Kidney capillary endothelial cell (primary cell): Measurements from ENCODE around the gene PEPD.

Experiments used
- DNase-seq: peaks from one replicate; pipeline ENCODE4 v3.0.0-alpha.2; 2018; ENCODE audit warnings: low spot score

Gene PEPD

DNA sequence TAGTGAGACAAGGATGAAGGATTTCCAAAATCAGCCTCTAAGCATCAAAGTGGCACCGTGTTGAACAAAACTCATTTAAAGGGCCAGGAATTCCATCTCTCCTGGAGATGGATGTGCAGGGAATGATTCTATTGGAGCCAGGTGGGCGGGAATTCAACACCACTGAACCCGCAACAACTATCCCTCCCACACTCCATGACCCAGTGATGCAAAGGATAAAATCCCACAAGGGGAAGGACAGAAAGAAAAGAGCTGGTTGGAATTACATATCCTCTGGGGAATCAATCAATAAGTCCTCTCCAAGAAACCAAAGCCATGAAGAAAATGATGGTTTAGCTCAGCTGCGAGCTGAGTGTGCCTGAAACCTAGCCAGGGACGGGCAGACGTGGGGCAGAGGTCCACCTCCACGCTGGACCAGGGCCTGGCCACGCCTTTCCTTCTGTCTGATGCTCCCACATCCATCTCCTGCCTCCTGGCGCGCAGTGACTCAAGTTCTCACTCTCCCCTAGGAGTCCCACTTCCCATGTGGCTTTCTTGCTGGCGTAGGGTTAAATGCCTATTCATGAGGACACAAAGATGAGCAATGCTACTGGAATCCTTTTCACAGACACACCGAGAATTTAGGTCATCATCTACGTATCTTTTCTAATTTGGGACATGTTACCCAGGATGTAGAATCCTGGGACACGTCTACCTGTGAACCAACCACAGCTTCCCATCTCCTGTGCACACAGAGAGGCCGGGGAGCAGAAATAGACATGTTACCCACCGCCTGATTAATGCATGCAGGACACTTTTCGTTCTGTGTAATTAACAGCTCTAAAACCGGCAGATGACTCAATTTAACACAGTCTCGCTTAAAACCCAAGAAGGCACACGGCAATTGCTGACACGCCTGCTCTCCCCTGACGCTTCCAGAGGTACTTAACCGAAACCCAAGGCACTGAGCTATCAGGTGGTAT lies 48.6 kb downstream of the PEPD start:
- peak; percentile 75 for DNase-seq

DNA sequence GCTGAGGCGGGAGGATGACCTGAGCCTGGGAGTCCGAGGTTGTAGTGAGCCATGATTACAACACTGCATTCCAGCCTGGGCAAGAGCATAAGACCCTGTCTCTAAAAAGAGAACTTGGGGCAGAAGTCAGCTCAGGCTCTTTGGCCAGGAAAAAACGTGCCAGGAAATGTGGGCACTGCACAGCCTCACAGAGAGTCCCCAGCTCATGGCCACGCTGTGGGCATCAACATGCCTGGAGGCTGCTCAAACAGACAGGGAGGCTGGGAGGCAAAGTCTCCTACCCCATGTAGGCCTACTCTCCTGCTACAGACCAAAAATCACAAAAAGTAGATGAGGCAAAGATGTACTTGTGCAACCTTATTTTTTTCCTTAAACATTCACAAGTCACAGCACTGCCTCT lies 49.4 kb downstream of the PEPD start:
- no peak for DNase-seq

DNA sequence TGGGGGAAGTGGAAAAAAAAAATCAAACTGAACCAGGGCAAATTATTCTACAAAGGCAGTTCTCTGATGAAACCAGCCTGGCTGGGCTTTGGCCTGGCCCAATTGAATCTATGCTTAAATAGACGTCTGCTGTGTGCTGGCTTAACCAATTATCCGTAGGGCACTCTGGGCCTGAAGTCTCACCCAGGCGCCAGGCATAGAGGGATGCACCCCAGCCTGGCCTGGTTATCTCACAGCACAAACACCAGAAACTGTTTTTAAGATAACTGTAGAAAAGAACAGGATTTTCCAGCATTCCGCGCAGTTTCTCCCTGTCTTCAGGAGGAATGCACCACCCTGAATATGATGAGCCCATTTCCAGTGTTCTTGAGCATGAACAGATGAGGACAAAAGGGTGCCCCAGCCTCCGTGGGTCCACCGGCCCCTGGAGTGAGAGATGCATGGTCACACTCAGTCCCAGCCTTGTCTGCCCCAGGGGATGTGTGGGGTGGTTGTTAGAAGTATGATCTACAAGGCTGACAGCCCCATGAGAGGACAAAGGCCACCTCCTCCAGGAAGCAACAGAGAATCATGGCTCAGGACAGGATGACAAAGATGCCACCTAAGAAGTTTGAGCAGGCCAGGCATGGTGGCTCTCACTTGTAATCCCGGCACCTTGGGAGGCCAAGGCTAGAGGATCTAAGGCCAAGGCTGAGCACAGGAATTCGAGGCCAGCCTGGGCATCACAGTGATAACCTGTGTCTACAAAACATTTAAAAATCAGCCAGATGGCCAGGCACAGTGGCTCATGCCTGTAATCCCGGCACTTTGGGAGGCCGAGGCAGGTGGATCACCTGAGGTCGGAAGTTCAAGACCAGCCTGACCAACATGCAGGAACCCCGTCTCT lies 50.2 kb downstream of the PEPD start:
- DNase-seq, result no peak

DNA sequence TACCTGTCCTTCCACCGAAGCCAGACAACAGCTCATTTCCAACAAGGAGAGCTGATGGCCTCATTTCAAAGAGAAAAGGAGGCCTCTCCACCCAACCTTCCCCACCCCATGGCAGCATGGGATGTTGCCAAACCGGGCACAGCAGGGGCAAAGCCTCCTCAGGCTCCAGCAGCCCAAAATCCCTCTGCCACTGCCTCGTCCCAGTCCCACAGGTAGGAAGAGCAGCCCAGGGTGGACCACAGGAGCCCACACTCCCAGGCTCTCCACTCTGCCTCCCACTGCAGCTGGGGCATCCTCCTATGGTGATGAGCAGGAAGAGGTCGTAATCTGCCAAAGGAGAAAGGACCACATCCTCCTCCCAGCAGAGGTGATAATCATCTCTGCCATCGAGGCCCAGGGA lies 50.9 kb downstream of the PEPD start:
- no peak for DNase-seq

DNA sequence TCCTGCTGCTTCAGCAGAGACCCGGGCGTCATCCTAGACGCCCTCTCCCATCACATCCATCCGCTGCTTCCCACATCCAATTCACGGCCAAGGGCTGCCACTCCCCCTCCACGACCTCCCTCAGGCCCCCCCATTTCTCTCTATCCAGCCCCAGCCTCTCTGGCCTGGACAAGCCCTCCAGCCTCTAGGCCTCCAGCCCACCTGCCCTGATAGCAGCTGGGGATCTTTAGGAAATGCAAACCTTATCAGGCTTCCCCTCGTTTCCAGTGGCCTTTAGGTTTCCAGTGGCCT lies 51.6 kb downstream of the PEPD start:
- no peak for DNase-seq

DNA sequence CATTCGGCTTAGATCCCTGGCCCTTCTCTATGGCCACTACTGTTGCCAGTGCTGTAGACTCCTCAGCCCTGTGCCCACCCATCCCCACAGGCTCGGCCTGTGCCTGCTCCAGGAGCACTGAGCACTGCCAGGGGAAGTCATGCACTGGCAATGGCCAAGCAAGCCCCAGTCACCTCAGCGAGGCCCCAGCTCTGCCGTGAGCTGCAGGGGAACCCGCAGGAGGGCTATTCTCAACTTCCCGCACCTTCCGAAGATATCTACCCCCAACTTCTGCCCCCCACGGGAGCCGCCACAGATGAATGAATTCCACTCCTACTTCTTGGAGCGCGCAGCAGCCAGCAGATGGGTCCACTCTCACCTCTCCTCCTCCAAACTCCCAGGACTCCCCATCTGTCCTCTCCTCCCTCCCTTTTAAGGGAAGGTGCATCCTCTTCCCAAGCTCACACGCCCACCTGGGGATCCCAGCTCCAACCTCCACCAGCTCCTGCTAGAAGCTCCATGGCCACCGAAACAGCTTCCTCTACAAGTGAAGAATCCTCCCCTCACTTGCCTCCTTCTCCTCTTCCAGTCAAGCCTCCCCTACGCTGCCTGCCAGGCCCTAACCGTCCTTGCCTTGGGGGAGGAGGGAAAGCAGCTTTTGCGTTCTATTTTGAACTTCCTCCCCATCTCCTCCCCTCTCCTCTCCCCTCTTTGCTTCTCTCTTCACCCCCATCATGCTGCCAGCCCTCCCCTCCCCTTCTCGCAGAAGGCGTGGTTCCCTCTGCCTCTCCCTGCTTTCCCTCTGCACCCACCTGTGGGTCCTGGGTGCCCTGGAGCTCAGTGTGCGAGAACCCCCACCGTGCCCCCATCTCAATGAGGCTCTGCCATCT lies 52.2 kb downstream of the PEPD start:
- no peak for DNase-seq

DNA sequence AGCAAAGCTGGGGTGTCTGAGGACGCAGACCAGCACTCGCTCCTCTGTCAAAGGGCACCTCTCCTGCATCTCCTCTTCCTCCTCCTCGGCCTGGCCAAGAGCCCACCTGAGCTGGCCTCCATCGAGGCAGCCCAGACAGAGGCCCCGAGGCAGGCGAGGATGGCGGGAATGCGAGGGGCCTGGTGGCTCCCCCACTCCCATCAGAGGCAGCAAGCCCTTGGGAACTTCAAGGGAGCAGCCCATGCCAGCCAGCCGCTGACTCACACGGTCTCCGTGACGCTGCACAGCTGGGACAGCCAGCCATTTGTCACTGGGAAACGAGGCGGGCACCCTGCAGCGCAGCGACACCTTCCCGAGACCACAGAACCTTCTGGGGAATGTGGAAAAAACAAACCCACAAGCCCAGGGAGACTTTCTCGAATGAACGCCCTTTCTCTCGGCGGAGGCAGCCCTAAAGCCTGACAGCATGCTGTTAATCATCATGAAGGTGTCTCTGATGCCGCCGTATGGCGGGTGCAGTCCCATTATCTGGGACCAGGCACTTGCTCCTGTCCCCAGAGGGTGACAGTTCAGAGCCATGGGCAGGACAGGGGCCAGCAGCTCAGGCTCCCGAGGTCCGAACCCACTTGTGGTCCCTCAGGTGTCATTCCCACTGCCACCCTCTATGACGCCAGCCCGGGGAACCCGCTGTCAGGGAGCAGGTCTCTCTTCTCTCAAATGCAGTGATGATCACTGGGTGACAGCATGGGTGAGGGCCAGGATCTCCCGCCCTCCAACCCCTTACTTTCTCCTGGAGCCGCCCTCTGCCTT lies 53.0 kb downstream of the PEPD start:
- DNase-seq, result no peak

DNA sequence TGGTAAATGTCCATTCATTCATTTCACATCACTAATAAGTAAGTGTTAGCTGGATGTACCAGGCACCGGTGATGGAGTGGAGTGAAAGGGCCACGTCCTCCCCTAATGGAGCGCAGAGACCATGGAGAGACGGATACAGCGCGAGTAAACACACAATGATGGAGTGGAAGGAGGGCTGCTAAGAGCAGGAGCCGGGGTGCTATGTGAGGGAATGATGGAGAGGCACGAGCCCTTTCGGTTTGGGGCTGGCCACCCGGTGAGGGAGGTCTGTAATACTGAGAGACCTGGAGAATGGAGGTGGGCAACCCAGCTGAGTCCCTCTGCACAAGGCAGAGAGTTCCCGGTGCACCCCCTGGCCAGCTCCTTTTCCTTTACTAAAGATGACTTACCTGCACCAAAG lies 53.7 kb downstream of the PEPD start:
- DNase-seq, result no peak

DNA sequence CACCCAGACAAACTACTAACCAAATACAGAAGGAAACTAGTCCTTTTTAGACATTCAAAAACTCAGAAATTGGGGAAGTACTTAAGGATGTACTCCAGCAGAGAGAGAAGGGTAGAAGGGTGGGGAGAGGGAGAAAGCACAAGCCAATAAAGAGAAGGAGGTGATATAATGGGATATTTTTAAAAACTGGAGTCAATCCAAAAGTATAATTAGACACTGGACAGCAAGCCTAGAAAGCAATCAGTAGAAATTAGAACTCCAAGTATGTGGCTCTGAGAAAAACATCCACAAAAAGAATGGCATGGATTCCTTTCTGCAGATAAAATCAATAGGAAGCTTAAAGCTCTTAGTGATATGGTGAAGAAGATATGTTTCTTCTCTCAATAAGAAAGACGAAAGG lies 55.8 kb downstream of the PEPD start:
- DNase-seq, result no peak

DNA sequence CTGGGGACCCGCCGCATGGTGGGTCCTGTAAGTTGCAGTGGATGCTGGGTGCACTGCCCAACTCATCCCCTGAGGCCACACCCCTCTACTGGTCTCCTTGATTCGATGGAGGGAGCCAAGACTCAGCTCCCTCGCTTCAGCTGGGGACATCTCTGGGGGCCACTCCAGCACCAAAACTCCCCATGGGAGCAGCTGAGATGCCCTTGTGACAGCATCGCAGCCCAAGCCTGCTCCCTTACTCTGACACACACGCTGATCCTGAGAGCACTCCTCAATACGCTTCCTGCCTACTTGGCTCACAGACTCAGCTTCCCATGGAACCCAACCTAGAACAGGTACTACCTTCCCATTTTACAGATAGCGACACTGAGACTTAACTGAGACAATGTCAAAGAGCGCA lies 56.2 kb downstream of the PEPD start:
- no peak for DNase-seq

DNA sequence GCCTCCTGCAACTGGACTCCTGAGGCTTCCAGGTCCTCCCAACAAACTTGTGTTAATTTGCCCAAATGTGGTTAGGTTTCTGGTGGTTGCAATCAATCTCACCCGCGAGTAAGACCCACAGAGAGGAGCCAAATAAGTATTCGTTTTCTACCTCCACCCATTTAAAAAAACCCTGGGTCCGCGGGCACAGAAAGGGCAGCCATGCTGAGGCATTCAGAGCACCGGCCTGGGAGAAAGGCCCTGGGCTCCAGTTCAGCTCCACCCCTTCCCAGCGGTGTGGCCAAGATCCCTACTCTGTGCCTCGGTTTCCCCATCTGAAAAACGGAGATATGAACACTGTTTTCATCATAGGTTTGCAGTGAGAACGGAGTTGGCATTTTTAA lies 56.9 kb downstream of the PEPD start:
- DNase-seq, result no peak

DNA sequence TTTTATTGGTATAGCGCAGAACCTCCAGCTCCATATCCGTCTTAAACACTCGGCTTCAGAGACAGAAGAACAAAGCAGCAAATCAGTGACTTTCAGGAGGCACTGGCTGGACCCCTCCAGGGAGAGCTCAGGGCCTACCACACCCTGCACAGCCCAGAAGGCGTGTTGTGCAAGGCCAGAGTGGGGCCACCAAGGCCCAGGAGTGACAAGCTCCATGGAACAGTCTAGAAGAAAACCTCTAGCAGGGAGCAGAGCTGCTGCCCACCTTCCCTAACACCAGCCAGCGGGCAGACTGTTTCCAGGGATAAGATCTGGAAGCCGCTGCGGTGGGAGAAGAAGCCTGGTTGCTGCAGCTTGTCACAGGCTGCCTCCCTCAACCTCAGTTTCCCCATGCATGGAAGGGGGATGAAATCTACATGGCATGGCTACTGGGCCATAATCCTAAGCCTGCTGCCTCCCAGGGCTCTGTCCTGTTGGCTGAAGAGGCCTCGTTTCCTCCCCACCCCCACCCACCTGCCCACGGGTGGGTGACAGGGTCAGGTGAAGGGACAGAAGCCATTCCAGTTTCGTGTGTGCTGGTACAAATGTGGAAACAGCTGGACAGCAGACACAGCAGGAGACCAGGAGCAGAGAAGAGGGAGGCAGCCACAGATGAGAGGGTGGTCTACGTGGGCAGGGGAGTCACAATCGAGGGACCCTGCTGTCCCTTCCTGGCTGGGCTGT lies 57.4 kb downstream of the PEPD start:
- DNase-seq, result no peak

DNA sequence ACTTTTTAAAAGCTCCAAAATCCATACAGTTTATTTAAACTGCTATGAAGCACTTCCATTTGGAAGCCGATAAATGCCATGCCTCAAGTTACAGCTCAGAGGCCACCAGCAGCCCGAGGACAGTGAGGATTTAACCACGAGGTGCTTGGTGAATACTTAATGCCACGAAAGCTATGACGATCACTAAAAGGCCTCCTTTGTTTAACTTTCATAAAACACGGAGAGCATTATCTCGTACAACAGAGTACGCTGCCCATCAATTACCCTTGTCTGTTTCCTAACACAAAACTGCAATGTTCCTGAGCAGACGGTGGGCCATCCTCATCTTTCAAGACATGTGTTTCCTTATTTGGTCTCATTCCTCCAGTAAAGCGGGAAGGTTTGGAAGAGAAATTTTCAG lies 58.4 kb downstream of the PEPD start:
- no peak for DNase-seq

DNA sequence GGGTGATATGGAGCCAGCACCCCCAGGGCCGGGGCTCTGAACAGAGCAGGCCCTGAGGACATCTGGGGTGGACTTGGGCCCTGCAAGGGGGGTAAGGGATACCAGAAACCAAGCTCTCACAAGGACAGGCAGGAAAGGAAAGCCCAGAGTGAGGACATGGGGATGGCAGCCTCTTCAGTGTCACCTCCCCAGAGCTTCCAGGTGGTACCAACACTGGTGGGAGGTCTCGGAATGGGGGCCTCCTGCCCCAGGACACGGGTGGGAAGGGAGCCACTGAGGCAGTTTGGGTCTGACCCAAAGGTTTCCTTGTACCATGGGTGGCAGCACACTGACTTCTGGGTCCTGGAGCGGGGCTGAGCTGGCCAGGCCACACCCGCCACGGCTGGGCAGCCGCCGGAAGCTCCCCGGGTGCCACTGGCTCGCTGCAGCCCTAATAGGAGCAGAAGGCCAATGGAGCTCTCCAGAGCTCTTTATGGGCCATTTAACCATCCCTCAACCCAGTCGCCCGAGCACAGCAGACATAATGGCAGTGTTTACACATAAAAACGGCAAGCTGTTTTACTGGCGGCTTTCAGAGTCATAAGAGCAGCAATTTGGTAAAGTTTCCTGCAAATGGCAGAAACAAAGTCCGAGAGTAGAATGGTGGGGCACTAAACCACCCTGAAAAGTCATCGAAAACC lies 59.3 kb downstream of the PEPD start:
- no peak for DNase-seq

DNA sequence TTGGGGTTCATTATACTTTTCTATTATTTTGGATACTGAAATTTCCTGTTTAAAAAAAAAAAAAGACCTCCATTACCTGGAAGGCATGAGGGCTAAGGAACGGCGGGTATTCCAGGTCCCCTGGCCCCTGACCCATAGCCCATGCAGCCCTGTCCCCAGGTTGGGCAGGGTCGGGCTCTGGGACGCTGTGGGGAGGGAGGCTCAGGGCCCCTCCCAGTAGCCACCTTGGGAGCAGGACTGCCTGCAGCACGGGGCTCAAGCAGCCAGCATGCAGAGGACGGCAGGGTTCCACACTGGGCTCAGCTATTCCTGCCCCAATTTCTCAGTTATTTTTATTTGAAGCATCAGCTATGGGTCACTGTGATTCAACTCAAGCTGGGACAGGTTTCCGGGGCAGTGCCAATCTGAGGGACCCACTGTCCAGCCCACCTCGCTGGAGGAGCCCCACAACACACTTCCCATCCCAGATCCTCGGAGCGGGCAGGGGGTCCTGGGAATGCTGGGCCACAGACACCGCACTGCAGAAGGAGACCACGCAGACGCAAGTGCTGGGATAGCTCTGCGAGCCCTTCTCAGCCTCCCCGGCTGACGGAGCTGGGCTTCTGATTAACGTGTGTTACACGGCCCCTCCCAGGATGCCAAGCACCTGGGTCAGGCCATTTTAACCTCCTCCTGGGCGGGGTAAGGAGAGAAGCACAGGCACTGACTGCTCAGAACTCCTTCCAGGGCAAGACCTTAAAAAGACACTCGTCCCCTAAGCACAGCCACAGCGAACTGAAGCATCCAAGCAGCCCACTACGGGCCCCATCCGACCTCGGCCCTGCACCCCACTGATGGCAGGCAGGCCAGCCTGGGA lies 60.1 kb downstream of the PEPD start:
- DNase-seq, result no peak

DNA sequence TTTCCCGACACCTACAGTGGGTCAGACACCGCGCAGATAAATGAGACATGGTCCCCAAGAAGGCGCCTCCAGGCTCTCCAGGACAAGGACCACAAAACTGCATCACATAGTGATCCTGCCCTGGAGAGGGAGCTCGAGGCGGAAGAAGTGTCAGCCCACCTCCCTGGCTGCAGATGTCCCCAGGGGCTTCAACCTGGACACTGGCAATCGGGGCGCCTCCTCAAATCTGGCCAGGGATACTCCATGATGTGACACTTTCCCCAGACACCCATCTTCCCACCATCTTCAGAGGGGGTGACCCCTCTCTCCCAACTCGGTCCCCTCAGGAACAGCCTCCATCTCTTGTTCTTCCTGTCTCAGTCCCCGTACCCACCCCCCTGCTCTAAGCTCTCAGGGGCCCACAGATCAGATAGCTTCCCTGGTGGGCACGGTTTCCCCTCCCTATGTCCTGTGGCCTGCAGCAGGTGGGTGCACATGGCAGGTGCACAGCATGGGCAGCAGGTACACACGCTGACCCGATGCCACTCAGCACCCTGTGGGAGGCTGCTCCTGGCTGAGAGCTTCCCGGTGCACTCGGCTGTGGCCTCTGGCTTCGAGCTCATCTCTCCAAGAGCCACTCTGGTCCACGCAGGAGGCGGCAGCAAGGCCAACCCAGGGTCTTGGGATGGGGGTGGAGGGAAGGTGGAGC lies 61.2 kb downstream of the PEPD start:
- DNase-seq, result no peak

DNA sequence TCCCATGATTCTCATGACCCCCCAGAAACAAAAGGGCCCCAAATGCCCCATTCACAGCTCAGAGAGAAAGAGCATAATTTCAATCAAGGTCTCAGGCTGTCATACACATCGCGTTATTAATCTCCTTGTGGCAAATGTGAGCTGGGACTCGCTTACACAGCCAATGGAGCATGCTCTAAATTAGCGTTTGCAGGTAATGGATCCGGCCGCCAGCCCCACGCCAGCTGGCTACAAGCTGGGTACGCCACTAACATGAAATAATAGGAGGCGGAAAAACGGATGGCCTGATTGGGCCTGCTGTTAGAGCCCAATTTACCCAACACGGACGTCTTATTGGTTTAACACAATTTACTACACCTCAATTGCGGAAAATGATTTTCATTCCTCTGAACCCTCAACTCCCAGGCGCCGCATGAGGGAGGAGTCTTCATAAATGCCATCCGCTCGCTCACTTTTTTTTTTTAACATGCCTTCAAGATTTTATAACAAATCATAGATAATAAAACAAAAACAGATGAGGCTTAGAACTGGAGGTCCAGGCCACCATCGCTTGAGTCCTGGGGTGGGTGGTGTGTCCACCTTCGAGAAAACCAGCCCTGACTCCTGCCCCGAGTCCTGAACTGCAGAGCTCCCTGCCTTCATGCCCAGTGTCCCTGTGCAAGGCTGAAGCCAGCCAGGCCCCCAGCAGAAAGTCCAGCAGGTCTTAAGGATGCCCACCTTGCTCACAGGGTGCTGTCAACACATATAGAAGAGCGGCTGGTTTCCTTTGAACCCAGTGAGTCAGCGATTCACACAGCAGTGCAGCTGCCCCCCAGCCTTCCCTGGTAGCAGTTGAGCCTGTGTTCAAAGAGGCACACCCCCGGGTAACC lies 62.1 kb downstream of the PEPD start:
- DNase-seq, result no peak

DNA sequence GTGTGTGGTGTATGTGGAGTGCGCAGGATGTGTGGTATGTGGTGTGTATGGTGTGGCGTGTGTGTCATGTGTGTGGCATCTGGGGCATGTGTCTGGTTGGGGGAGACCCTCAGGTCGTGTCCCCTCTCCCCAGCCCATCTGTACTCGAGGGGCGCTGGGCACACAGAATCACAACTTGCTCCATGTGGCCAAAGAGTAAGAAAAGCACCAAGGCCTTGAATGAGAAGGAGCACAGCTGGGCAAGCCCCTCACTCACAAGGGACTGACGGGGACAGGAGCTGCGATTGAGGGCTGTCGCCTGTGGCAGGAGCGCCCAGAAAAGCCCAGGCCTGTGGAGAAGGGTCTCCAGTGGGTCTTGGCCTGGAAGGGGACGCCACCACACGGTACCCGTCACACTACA lies 62.8 kb downstream of the PEPD start:
- no peak for DNase-seq
